ENCODE data around the gene DNAJC1.

The DNAJC1 gene

DNA sequence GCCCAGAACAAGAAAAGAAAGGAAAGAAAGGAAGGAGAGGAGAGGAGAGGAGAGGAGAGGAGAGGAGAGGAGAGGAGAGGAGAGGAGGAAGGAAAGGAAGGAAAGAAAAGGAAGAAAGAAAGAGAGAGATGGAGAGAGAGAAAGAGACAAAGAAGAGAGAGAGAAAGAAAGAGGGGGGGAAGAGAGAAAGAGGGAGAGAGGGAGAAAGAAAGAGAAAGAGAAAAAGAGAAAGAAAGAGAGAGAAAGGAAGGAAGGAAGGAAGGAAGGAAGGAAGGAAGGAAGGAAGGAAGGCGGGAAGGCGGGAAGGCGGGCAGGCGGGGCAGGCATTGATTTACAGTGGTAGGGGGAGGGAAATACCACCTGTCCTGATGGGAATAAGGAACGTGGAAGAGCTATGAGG lies 92.7 kb downstream of the DNAJC1 start:
- no peaks in the 10 kb centered on the region for H3K9me3 ChIP-seq (ENCODE audit: control insufficient read depth, low read length)
- no peak overlapping the region for H3K4me3 ChIP-seq (ENCODE audit: insufficient read depth, low read depth, low read length)
- H3K27ac ChIP-seq (ENCODE audit: insufficient read depth, low read depth, low read length, poor library complexity, severe bottlenecking): no peak overlapping the region
- H3K4me1 ChIP-seq (ENCODE audit: control insufficient read depth, insufficient read depth, low read length): peaks cover 3% of the 10 kb centered on the region
- no peaks in the 10 kb centered on the region for H3K27me3 ChIP-seq (ENCODE audit: control insufficient read depth, insufficient read depth, low read length, poor library complexity, severe bottlenecking)
- 86 to 90% methylated on average over 5 of the region's 5 CpGs for WGBS, 2 experiments
- H3K36me3 ChIP-seq (ENCODE audit: control insufficient read depth, insufficient read depth, low read length): no peaks in the 10 kb centered on the region

- Histone ChIP-seq H3K9me3 (ENCODE audit: control insufficient read depth, low read length) (no peaks in the 10 kb centered on the region), H3K4me1 (ENCODE audit: control insufficient read depth, insufficient read depth, low read length) (no peaks in the 10 kb centered on the region), H3K27ac (ENCODE audit: insufficient read depth, low read depth, low read length, poor library complexity, severe bottlenecking) (no peak overlapping the region), H3K4me3 (ENCODE audit: insufficient read depth, low read depth, low read length) (no peak overlapping the region), H3K27me3 (ENCODE audit: control insufficient read depth, insufficient read depth, low read length, poor library complexity, severe bottlenecking) (no peaks in the 10 kb centered on the region), H3K36me3 (ENCODE audit: control insufficient read depth, insufficient read depth, low read length) (no peaks in the 10 kb centered on the region)
- 86 to 94% methylated on average over 2 of the region's 2 CpGs for WGBS, 2 experiments
Observed at GRCh38 chr10:21907436-21907835, 96.1 kb downstream of the DNAJC1 start.

- H3K27ac ChIP-seq (ENCODE audit: insufficient read depth, low read depth, low read length, poor library complexity, severe bottlenecking): no peak overlapping the region
- no peak overlapping the region for H3K4me3 ChIP-seq (ENCODE audit: insufficient read depth, low read depth, low read length)
- no peaks in the 10 kb centered on the region for H3K36me3 ChIP-seq (ENCODE audit: control insufficient read depth, insufficient read depth, low read length)
- no peaks in the 10 kb centered on the region for H3K4me1 ChIP-seq (ENCODE audit: control insufficient read depth, insufficient read depth, low read length)
- H3K27me3 ChIP-seq (ENCODE audit: control insufficient read depth, insufficient read depth, low read length, poor library complexity, severe bottlenecking): no peaks in the 10 kb centered on the region
- 88% methylated on average over 2 of the region's 2 CpGs; no CpG with 5 or more reads in 1 of the 2 experiments for WGBS, 2 experiments
- H3K9me3 ChIP-seq (ENCODE audit: control insufficient read depth, low read length): no peaks in the 10 kb centered on the region
Observed at GRCh38 chr10:21904930-21905329, 98.6 kb downstream of the DNAJC1 start.

DNA sequence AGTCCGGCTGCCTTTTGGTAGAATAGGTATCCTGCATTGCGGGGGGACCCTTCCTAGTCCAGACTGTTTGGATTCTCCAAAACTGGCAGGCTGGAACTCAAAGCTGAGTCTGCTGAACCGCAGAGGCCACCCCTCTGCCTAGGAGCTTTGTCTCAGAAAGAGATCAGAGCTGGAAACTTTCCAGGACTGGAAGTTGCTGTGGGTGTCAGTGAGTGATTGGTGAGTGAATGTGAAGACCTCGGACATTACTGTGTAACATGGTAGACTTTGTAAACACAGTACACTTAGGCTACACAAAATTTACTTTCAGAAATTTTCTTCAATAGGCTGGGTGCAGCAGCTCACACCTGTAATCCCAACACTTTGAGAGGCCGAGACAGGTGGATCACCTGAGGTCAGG lies 103.8 kb downstream of the DNAJC1 start:
- no peak overlapping the region for H3K27ac ChIP-seq (ENCODE audit: insufficient read depth, low read depth, low read length, poor library complexity, severe bottlenecking)
- no peaks in the 10 kb centered on the region for H3K27me3 ChIP-seq (ENCODE audit: control insufficient read depth, insufficient read depth, low read length, poor library complexity, severe bottlenecking)
- no peaks in the 10 kb centered on the region for H3K9me3 ChIP-seq (ENCODE audit: control insufficient read depth, low read length)
- 95% methylated on average over 5 of the region's 5 CpGs for WGBS, 2 experiments
- no peaks in the 10 kb centered on the region for H3K36me3 ChIP-seq (ENCODE audit: control insufficient read depth, insufficient read depth, low read length)
- H3K4me3 ChIP-seq (ENCODE audit: insufficient read depth, low read depth, low read length): no peak overlapping the region
- H3K4me1 ChIP-seq (ENCODE audit: control insufficient read depth, insufficient read depth, low read length): no peaks in the 10 kb centered on the region

GRCh38 chr10:21895932-21896331 lies 107.6 kb downstream of the DNAJC1 start:
- no peak overlapping the region for H3K27ac ChIP-seq (ENCODE audit: insufficient read depth, low read depth, low read length, poor library complexity, severe bottlenecking)

GRCh38 chr10:21894648-21895342 lies 108.7 kb downstream of the DNAJC1 start:
- no peaks in the 10 kb centered on the region for H3K9me3 ChIP-seq (ENCODE audit: control insufficient read depth, low read length)
- H3K27me3 ChIP-seq (ENCODE audit: control insufficient read depth, insufficient read depth, low read length, poor library complexity, severe bottlenecking): no peaks in the 10 kb centered on the region
- H3K27ac ChIP-seq (ENCODE audit: insufficient read depth, low read depth, low read length, poor library complexity, severe bottlenecking): no peak overlapping the region
- H3K4me1 ChIP-seq (ENCODE audit: control insufficient read depth, insufficient read depth, low read length): no peaks in the 10 kb centered on the region
- 92 to 95% methylated on average over 4 of the region's 4 CpGs for WGBS, 2 experiments
- H3K4me3 ChIP-seq (ENCODE audit: insufficient read depth, low read depth, low read length): no peak overlapping the region
- no peaks in the 10 kb centered on the region for H3K36me3 ChIP-seq (ENCODE audit: control insufficient read depth, insufficient read depth, low read length)

More at GRCh38 chr10:21895932-21896331, 107.6 kb downstream of the DNAJC1 start:
- no peaks in the 10 kb centered on the region for H3K9me3 ChIP-seq (ENCODE audit: control insufficient read depth, low read length)
- no peaks in the 10 kb centered on the region for H3K4me1 ChIP-seq (ENCODE audit: control insufficient read depth, insufficient read depth, low read length)
- 96 to 100% methylated on average over 1 of the region's 1 CpG for whole genome bisulfite sequencing, 2 experiments
- H3K4me3 ChIP-seq (ENCODE audit: insufficient read depth, low read depth, low read length): no peak overlapping the region
- no peaks in the 10 kb centered on the region for H3K36me3 ChIP-seq (ENCODE audit: control insufficient read depth, insufficient read depth, low read length)
- H3K27me3 ChIP-seq (ENCODE audit: control insufficient read depth, insufficient read depth, low read length, poor library complexity, severe bottlenecking): no peaks in the 10 kb centered on the region

DNA sequence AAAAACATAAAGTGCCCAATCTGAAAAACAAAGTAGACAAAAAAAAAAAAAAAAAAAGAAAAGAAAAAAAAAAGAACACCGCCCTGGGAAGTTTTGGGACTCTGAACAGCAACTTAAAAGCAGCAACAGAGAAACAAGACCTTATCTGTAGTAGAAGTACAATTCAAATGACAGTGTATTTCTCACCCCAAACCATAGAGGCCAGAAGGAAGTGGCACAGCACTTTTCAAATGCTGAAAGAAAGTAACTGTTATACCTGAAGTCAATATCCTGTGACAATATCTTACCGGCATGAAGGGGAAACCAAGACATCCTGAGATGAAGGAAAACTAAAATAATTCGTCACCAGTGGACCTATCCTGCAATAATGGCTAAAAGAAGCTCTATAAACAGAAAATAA lies 112.1 kb downstream of the DNAJC1 start:
- Histone ChIP-seq H3K27ac (ENCODE audit: insufficient read depth, low read depth, low read length, poor library complexity, severe bottlenecking) (no peak overlapping the region), H3K36me3 (ENCODE audit: control insufficient read depth, insufficient read depth, low read length) (no peaks in the 10 kb centered on the region), H3K4me1 (ENCODE audit: control insufficient read depth, insufficient read depth, low read length) (no peaks in the 10 kb centered on the region), H3K9me3 (ENCODE audit: control insufficient read depth, low read length) (no peaks in the 10 kb centered on the region), H3K4me3 (ENCODE audit: insufficient read depth, low read depth, low read length) (no peak overlapping the region), H3K27me3 (ENCODE audit: control insufficient read depth, insufficient read depth, low read length, poor library complexity, severe bottlenecking) (no peaks in the 10 kb centered on the region)
- WGBS, 2 experiments: 90 to 100% methylated on average over 1 to 2 of the region's 3 CpGs

DNA sequence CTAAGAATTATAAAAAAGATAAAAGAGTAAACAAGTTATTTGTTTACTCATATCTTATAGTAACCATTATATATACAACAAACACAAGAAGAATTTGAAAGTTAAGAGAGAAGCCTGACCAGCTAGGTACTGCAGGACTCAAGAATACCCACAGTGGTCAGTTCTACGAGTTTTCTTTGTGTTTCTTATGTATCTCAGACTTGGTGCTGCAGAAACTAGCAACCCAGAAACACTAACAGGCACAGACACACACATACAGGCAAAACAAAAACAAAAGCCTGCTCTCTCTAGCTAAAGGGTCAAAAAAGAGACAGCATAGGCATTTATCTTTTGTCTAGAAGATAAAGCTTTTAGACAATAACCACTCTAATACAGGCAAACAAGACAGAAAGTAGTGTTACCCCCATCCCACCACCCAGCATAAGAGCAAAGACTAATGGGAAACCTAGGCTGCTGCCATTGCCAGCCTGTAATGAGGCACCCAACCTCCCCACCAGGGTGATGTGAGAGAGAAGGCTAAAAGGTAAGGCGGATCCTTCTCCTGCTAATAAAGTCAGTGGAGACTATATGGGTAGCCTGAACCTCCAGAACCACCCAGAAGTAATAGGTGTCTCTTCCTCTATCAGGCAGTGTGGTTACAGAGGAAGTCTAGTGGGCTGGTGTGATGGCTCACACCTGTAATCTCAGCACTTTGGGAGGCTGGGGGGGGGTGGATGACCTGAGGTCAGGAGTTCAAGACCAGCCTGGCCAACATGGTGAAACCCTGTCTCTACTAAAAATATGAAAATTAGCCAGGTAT lies 113.9 kb downstream of the DNAJC1 start:
- no peaks in the 10 kb centered on the region for H3K4me1 ChIP-seq (ENCODE audit: control insufficient read depth, insufficient read depth, low read length)
- H3K27me3 ChIP-seq (ENCODE audit: control insufficient read depth, insufficient read depth, low read length, poor library complexity, severe bottlenecking): no peaks in the 10 kb centered on the region
- 74 to 90% methylated on average over 2 of the region's 2 CpGs for WGBS, 2 experiments
- no peak overlapping the region for H3K27ac ChIP-seq (ENCODE audit: insufficient read depth, low read depth, low read length, poor library complexity, severe bottlenecking)
- H3K36me3 ChIP-seq (ENCODE audit: control insufficient read depth, insufficient read depth, low read length): no peaks in the 10 kb centered on the region
- peaks cover 3% of the 10 kb centered on the region for H3K9me3 ChIP-seq (ENCODE audit: control insufficient read depth, low read length)
- H3K4me3 ChIP-seq (ENCODE audit: insufficient read depth, low read depth, low read length): no peak overlapping the region

DNA sequence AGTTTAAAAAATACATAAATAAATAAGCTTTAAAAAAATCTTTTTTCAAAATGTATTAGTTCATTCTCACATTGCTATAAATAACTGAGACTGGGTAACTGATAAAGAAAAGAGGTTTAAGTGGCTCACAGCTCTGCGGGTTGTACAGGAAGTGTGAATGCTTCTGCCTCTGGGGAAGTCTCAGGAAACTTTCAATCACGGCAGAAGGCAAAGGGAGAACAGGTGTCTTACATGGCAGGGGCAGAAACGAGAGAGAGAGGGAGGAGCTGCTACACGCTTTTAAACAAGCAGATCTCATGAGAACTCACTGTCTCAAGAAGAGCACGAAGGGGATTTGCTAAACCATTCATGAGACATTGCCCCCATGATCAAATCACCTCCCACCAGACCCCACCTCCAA lies 114.6 kb downstream of the DNAJC1 start:
- 82% methylated on average over 5 of the region's 5 CpGs for WGBS, 2 experiments

GRCh38 chr10:21885940-21886339 lies 117.6 kb downstream of the DNAJC1 start:
- Histone ChIP-seq H3K4me1 (ENCODE audit: control insufficient read depth, insufficient read depth, low read length) (no peaks in the 10 kb centered on the region), H3K4me3 (ENCODE audit: insufficient read depth, low read depth, low read length) (no peak overlapping the region), H3K9me3 (ENCODE audit: control insufficient read depth, low read length) (peaks cover 3% of the 10 kb centered on the region), H3K27ac (ENCODE audit: insufficient read depth, low read depth, low read length, poor library complexity, severe bottlenecking) (no peak overlapping the region), H3K36me3 (ENCODE audit: control insufficient read depth, insufficient read depth, low read length) (no peaks in the 10 kb centered on the region), H3K27me3 (ENCODE audit: control insufficient read depth, insufficient read depth, low read length, poor library complexity, severe bottlenecking) (no peaks in the 10 kb centered on the region)

More for the DNA sequence above, 114.6 kb downstream of the DNAJC1 start:
- Histone ChIP-seq H3K36me3 (ENCODE audit: control insufficient read depth, insufficient read depth, low read length) (no peaks in the 10 kb centered on the region), H3K27me3 (ENCODE audit: control insufficient read depth, insufficient read depth, low read length, poor library complexity, severe bottlenecking) (no peaks in the 10 kb centered on the region), H3K4me1 (ENCODE audit: control insufficient read depth, insufficient read depth, low read length) (no peaks in the 10 kb centered on the region), H3K4me3 (ENCODE audit: insufficient read depth, low read depth, low read length) (no peak overlapping the region), H3K9me3 (ENCODE audit: control insufficient read depth, low read length) (peaks cover 3% of the 10 kb centered on the region), H3K27ac (ENCODE audit: insufficient read depth, low read depth, low read length, poor library complexity, severe bottlenecking) (no peak overlapping the region)

All from ectodermal cell (in vitro differentiated cells).